Measurements from ENCODE around the gene RHCE. TPM values are rescaled to one million over a fixed set of nuclear protein-coding genes. Genes with fewer than 3 reads are reported as not detected.

Gene RHCE
- total and polyA plus RNA-seq, 2 of the 8 experiments (the other 6 are each of a cell fraction or from before 2014, with no cell fraction given), result 0.23 to 0.50 TPM

GRCh38 chr1:25437672-25438071, 17.0 kb upstream of the RHCE start:
- Histone ChIP-seq H3K27me3 (replicated peaks in 1 of 4; ENCODE audit: control insufficient read depth in 3 of 4, extremely low read depth in 1 of 4, insufficient read depth in 3 of 4, low read length in 3 of 4) (no peaks in the 10 kb centered on the region), H2BK20ac (ENCODE audit: low read length) (no peak overlapping the region), H3K23ac (ENCODE audit: insufficient read length) (no peak overlapping the region), H4K8ac (ENCODE audit: extremely low read depth, insufficient read depth, low read length) (no peak overlapping the region), H3K9me3 (ENCODE audit: insufficient read depth in 2 of 2, low read depth in 1 of 2, low read length in 1 of 2) (no peaks in the 10 kb centered on the region), H3K4me2 (ENCODE audit: insufficient read depth in 1 of 2, low read depth in 2 of 2, low read length in 2 of 2) (no peak overlapping the region), H2BK12ac (ENCODE audit: low read depth, low read length) (no peak overlapping the region), H3K4me3 (ENCODE audit: extremely low read depth in 1 of 4, insufficient read depth in 2 of 4, low read depth in 3 of 4, low read length in 4 of 4) (no peak overlapping the region), H3K14ac (ENCODE audit: insufficient read length) (no peak overlapping the region), H4K20me1 (replicated peaks in 1 of 2; ENCODE audit: control insufficient read depth in 1 of 2, insufficient read depth in 2 of 2, low read length in 2 of 2) (peaks cover 0 to 7% of the 10 kb centered on the region in 2 experiments), H2BK5ac (ENCODE audit: low read depth, low read length) (no peak overlapping the region), H2AFZ (ENCODE audit: low read length) (no peak overlapping the region), H4K91ac (replicated peaks; ENCODE audit: insufficient read length, low read length) (no peak overlapping the region), H3K18ac (ENCODE audit: extremely low read depth, low read length) (no peak overlapping the region), H3K79me1 (ENCODE audit: low read depth, low read length) (0 out of 2 replicates have a peak, but pooled peaks cover 4% of the 10 kb centered on the region), H3K23me2 (ENCODE audit: low read depth, low read length) (no peaks in the 10 kb centered on the region; the same call in 1 of the 2 replicates), H3K56ac (replicated peaks; ENCODE audit: insufficient read length, low read depth, low read length) (no peak overlapping the region), H2AK5ac (ENCODE audit: low read depth, low read length) (no peak overlapping the region), H3K4me1 (replicated peaks in 1 of 4; ENCODE audit: control insufficient read depth in 3 of 4, insufficient read depth in 4 of 4, low read length in 3 of 4) (no peaks in the 10 kb centered on the region), H3K36me3 (ENCODE audit: control insufficient read depth in 2 of 4, insufficient read depth in 4 of 4, low read length in 3 of 4) (no peaks in the 10 kb centered on the region), H3K79me2 (ENCODE audit: control insufficient read depth in 1 of 2, insufficient read depth in 2 of 2, low read length in 2 of 2) (peaks cover 0 to 61% of the 10 kb centered on the region in 2 experiments; a peak in 3 of 4 replicates), H2BK120ac (replicated peaks; ENCODE audit: low read depth, low read length) (no peak overlapping the region), H3K27ac (ENCODE audit: low read depth, low read length) (no peak overlapping the region), H3K9ac (replicated peaks in 1 of 4; ENCODE audit: extremely low read depth in 1 of 4, low read depth in 3 of 4, low read length in 3 of 4) (no peak overlapping the region), H2BK15ac (ENCODE audit: low read length) (no peak overlapping the region), H4K5ac (ENCODE audit: insufficient read length, low read depth, low read length) (no peak overlapping the region), H3K4ac (replicated peaks; ENCODE audit: insufficient read length, low read depth, low read length) (no peak overlapping the region)
- ChIA-PET CTCF (ENCODE audit: partially characterized antibody) (interaction anchor here (1.7 kb wide), 1 partner anchor 39 kb away, joined by 3 read pairs; no protein-coding TSS in a partner anchor), POLR2A (ENCODE audit: partially characterized antibody) (interaction anchor here (1.0 kb wide), 1 partner anchor 25 kb away, joined by 3 read pairs; no protein-coding TSS in a partner anchor)
- DNase-seq (ENCODE audit: low read depth in 1 of 2, low spot score in 2 of 2), result no peak
- TF ChIP-seq TCF12 (IDR thresholded peaks at IDR 0.05; ENCODE audit: low read depth, low read length) (no peak), MAX (IDR thresholded peaks at IDR 0.05) (no peak), HDAC2 (IDR thresholded peaks at IDR 0.05; ENCODE audit: borderline replicate concordance in 1 of 2, low read depth in 2 of 2, low read length in 2 of 2) (no peak), GTF2F1 (IDR thresholded peaks at IDR 0.05; ENCODE audit: borderline replicate concordance, low read depth, low read length) (no peak), TAF7 (optimal IDR thresholded peaks at IDR 0.05; ENCODE audit: borderline replicate concordance, low read depth, low read length) (no peak), NRF1 (IDR thresholded peaks at IDR 0.05; ENCODE audit: low read depth, low read length) (no peak), RAD21 (IDR thresholded peaks at IDR 0.05 in 1 of 2, conservative IDR thresholded peaks at IDR 0.05 in 1 of 2; ENCODE audit: low read depth in 2 of 2, low read length in 2 of 2) (no peak), TBP (IDR thresholded peaks at IDR 0.05; ENCODE audit: low read depth, low read length) (no peak), CTBP2 (IDR thresholded peaks at IDR 0.05; ENCODE audit: borderline replicate concordance, insufficient read depth, insufficient read length, low read length) (no peak), POLR2AphosphoS5 (IDR thresholded peaks at IDR 0.05; ENCODE audit: low read depth, low read length) (no peak), SP4 (IDR thresholded peaks at IDR 0.05; ENCODE audit: low read length) (no peak), MAFK (IDR thresholded peaks at IDR 0.05; ENCODE audit: low read depth, low read length) (no peak)
- FAIRE-seq, result no peak
- WGBS, 2 experiments (ENCODE audit: extremely low coverage in 1 of 2, insufficient coverage in 1 of 2, insufficient read length in 1 of 2, insufficient replicate concordance in 2 of 2, low coverage in 1 of 2, low lambda C conversion rate in 2 of 2, missing lambda C conversion rate in 1 of 2), result 93% methylated on average over 8 of the region's 8 CpGs; no CpG with 5 or more reads in 1 of the 2 experiments

Data from H1 (cell line).